Measurements from ENCODE around the gene ZNF746.

GRCh38 chr7:149496642-149497391 is 792 bp downstream of the ZNF746 start:
- TF ChIP-seq CTCF (IDR thresholded peaks at IDR 0.05) (no peak), EP300 (IDR thresholded peaks at IDR 0.05) (no peak), REST (IDR thresholded peaks at IDR 0.05) (no peak), NFE2L2 (conservative IDR thresholded peaks at IDR 0.05; ENCODE audit: low read length) (no peak), HMGXB4 (CRISPR knock-in tag; IDR thresholded peaks at IDR 0.05; ENCODE audit: borderline replicate concordance) (no peak), POLR2A (IDR thresholded peaks at IDR 0.05; ENCODE audit: low read length) (no peak), ESRRA (IDR thresholded peaks at IDR 0.05; ENCODE audit: borderline replicate concordance, low read length) (no peak)

Data from A549 (cell line).